Mesenchymal stem cell (in vitro differentiated cells and primary cell): ENCODE data around the gene RAB14.
"Not testable (repeated sequence)": the region's sequence is repeated elsewhere in the genome, so short reads cannot be mapped to it uniquely, and the experiment has no call there.

Source experiments
- DNase-seq: peaks from one replicate; pipeline ENCODE4 v3.0.0-alpha.2; 2013
- H2AFZ ChIP-seq: one replicate; pipeline ENCODE4 v1.6.1; 2013; ENCODE audit warnings: low read depth, mild to moderate bottlenecking, control low read depth, inconsistent platforms, low read length, moderate library complexity
- H2AK5ac ChIP-seq: 2 replicates; pipeline ENCODE4 v1.6.1; 2013; ENCODE audit warnings: low read length, moderate library complexity, mild to moderate bottlenecking, inconsistent platforms; ENCODE audit not compliant: severe bottlenecking
- H2BK120ac ChIP-seq: one replicate; pipeline ENCODE4 v1.6.1; 2013; ENCODE audit warnings: low read depth, mild to moderate bottlenecking, inconsistent platforms, low read length, moderate library complexity
- H2BK12ac ChIP-seq, 2 experiments: one replicate each; pipeline ENCODE4 v1.6.1; 2013; ENCODE audit warnings: inconsistent platforms in 2 of 2, low read length in 2 of 2, mild to moderate bottlenecking in 2 of 2, moderate library complexity in 2 of 2, control low read depth in 1 of 2
- H2BK15ac ChIP-seq: one replicate; pipeline ENCODE4 v1.6.1; 2013; ENCODE audit warnings: mild to moderate bottlenecking, low read depth, inconsistent platforms; ENCODE audit not compliant: poor library complexity, severe bottlenecking
- H2BK5ac ChIP-seq: 2 replicates; pipeline ENCODE4 v1.6.1; 2013; ENCODE audit warnings: low read depth, mild to moderate bottlenecking, low read length, control low read depth, inconsistent platforms; ENCODE audit not compliant: poor library complexity, severe bottlenecking
- H3K14ac ChIP-seq, 2 experiments: one replicate each; pipeline ENCODE4 v1.6.1; 2013; ENCODE audit warnings: inconsistent platforms in 2 of 2, low read length in 2 of 2, control low read depth in 1 of 2, mild to moderate bottlenecking in 1 of 2, moderate library complexity in 1 of 2
- H3K18ac ChIP-seq, 2 experiments: one replicate each; pipeline ENCODE4 v1.6.1; 2013; ENCODE audit warnings: inconsistent platforms in 2 of 2, low read length in 2 of 2, control low read depth in 1 of 2, low read depth in 1 of 2, mild to moderate bottlenecking in 1 of 2
- H3K23ac ChIP-seq, 2 experiments: one replicate each; pipeline ENCODE4 v1.6.1; 2013; ENCODE audit warnings: inconsistent platforms in 2 of 2, low read length in 2 of 2, mild to moderate bottlenecking in 2 of 2, moderate library complexity in 2 of 2, control low read depth in 1 of 2
- H3K27ac ChIP-seq: 2 replicates; pipeline ENCODE4 v1.5.1; 2013; ENCODE audit warnings: mild to moderate bottlenecking, moderate library complexity, low read length, control low read depth, inconsistent platforms; ENCODE audit not compliant: poor library complexity, severe bottlenecking
- H3K27me3 ChIP-seq, 2 experiments: 2 replicates each; pipeline versions ENCODE4 v1.6.1 to v1.7.0; 2013; ENCODE audit warnings: low read length in 2 of 2, mild to moderate bottlenecking in 2 of 2, moderate library complexity in 2 of 2, control low read depth in 1 of 2, inconsistent platforms in 1 of 2; ENCODE audit not compliant: control insufficient read depth in 1 of 2, insufficient read depth in 1 of 2
- H3K36me3 ChIP-seq, 2 experiments: 2 replicates each; pipeline versions ENCODE4 v1.6.1 to v1.7.0; 2013; ENCODE audit warnings: low read length in 2 of 2, control low read depth in 1 of 2, inconsistent platforms in 1 of 2, low read depth in 1 of 2, mild to moderate bottlenecking in 1 of 2; ENCODE audit not compliant: insufficient read depth in 2 of 2, control insufficient read depth in 1 of 2
- H3K4ac ChIP-seq, 2 experiments: one replicate each; pipeline ENCODE4 v1.6.1; 2013; ENCODE audit warnings: inconsistent platforms in 2 of 2, low read length in 2 of 2, mild to moderate bottlenecking in 2 of 2, moderate library complexity in 2 of 2, control low read depth in 1 of 2, low read depth in 1 of 2
- H3K4me1 ChIP-seq: 2 replicates; pipeline ENCODE4 v1.6.1; 2013; ENCODE audit warnings: low read depth, low read length, control low read depth; ENCODE audit not compliant: control insufficient read depth, insufficient read depth
- H3K4me2 ChIP-seq: 2 replicates; pipeline ENCODE4 v1.6.1; 2013; ENCODE audit warnings: low read length, mild to moderate bottlenecking, inconsistent platforms; ENCODE audit not compliant: poor library complexity, severe bottlenecking
- H3K4me3 ChIP-seq, 2 experiments: 2 replicates each; pipeline versions ENCODE4 v1.5.1 to v1.7.0; 2013; ENCODE audit warnings: low read length in 2 of 2, mild to moderate bottlenecking in 2 of 2, control low read depth in 1 of 2, low read depth in 1 of 2; ENCODE audit not compliant: insufficient read depth in 1 of 2
- H3K79me1 ChIP-seq: replicated peaks from 2 replicates; pipeline ENCODE4 v1.6.1; 2013; ENCODE audit warnings: mild to moderate bottlenecking, control low read depth, low read length, inconsistent platforms; ENCODE audit not compliant: poor library complexity, severe bottlenecking
- H3K9ac ChIP-seq: 2 replicates; pipeline ENCODE4 v1.7.0; 2013; ENCODE audit warnings: mild to moderate bottlenecking, low read length, moderate library complexity
- H3K9me3 ChIP-seq: 2 replicates; pipeline ENCODE4 v1.7.0; 2013; ENCODE audit warnings: mild to moderate bottlenecking, low read length; ENCODE audit not compliant: control insufficient read depth
- H4K8ac ChIP-seq: one replicate; pipeline ENCODE4 v1.6.1; 2013; ENCODE audit warnings: inconsistent platforms, mild to moderate bottlenecking, low read length, moderate library complexity
- H4K91ac ChIP-seq: one replicate; pipeline ENCODE4 v1.6.1; 2013; ENCODE audit warnings: mild to moderate bottlenecking, low read length, inconsistent platforms
- WGBS: methylation state at CpG from one replicate; pipeline ENCODE4 v1.1.7; 2013; ENCODE audit warnings: mixed read lengths; 5-methylcytosine and 5-hydroxymethylcytosine counted together

RAB14 gene

GRCh38 chr9:121182989-121183388, 18.7 kb downstream of the RAB14 start:
- no peak overlapping the region for H3K4me3 ChIP-seq
- H3K23ac ChIP-seq = no peak overlapping the region
- no peaks in the 10 kb centered on the region for H3K27me3 ChIP-seq
- H2BK12ac ChIP-seq = no peak overlapping the region
- no peak overlapping the region for H4K91ac ChIP-seq
- no peak overlapping the region for H3K4me2 ChIP-seq
- H2AFZ ChIP-seq = no peak overlapping the region
- H2BK15ac ChIP-seq = no peak overlapping the region
- no peak overlapping the region for H2BK5ac ChIP-seq
- H2AK5ac ChIP-seq = no peak overlapping the region
- no peak overlapping the region for H2BK120ac ChIP-seq
- peaks cover 11% of the 10 kb centered on the region for H3K79me1 ChIP-seq
- no peak for DNase-seq
- peaks cover 3 to 83% of the 10 kb centered on the region in 2 experiments for H3K36me3 ChIP-seq
- H3K4ac ChIP-seq = no peak overlapping the region
- H3K4me1 ChIP-seq = peaks cover 1% of the 10 kb centered on the region
- no peak overlapping the region for H3K18ac ChIP-seq
- H3K14ac ChIP-seq = no peak overlapping the region
- H3K9ac ChIP-seq = no peak overlapping the region
- peak overlapping the region; percentile 35 for H3K27ac ChIP-seq
- H3K9me3 ChIP-seq = no peaks in the 10 kb centered on the region
- H4K8ac ChIP-seq = no peak overlapping the region

GRCh38 chr9:121182101-121182836, 19.4 kb downstream of the RAB14 start:
- no peak overlapping the region for H2BK120ac ChIP-seq
- H3K9ac ChIP-seq = no peak overlapping the region
- peaks cover 11% of the 10 kb centered on the region for H3K79me1 ChIP-seq
- no peak overlapping the region for H3K4ac ChIP-seq
- no peak overlapping the region for H4K91ac ChIP-seq
- H3K27ac ChIP-seq = peak overlapping the region; percentile 27
- peaks cover 3 to 90% of the 10 kb centered on the region in 2 experiments for H3K36me3 ChIP-seq
- no peak overlapping the region for H2BK12ac ChIP-seq
- no peak overlapping the region for H3K4me3 ChIP-seq
- no peak overlapping the region for H3K18ac ChIP-seq
- DNase-seq = no peak
- no peak overlapping the region for H2BK5ac ChIP-seq
- H3K4me1 ChIP-seq = peaks cover 1% of the 10 kb centered on the region
- no peak overlapping the region for H2AK5ac ChIP-seq
- no peak overlapping the region for H3K23ac ChIP-seq
- no peak overlapping the region for H3K4me2 ChIP-seq
- 98% methylated on average over 3 of the region's 3 CpGs for WGBS
- H3K14ac ChIP-seq = no peak overlapping the region
- no peak overlapping the region for H2AFZ ChIP-seq
- H3K27me3 ChIP-seq = no peaks in the 10 kb centered on the region
- no peak overlapping the region for H2BK15ac ChIP-seq
- no peaks in the 10 kb centered on the region for H3K9me3 ChIP-seq
- no peak overlapping the region for H4K8ac ChIP-seq

GRCh38 chr9:121179930-121180681, 21.6 kb downstream of the RAB14 start:
- no peak overlapping the region for H3K4me3 ChIP-seq
- H3K4me2 ChIP-seq = no peak overlapping the region
- no peak overlapping the region for H4K8ac ChIP-seq
- H3K14ac ChIP-seq = no peak overlapping the region
- H2BK120ac ChIP-seq = no peak overlapping the region
- no peak overlapping the region for H4K91ac ChIP-seq
- no peak overlapping the region for H2BK15ac ChIP-seq
- DNase-seq = no peak
- H3K27me3 ChIP-seq = no peaks in the 10 kb centered on the region
- no peak overlapping the region for H2AFZ ChIP-seq
- no peaks in the 10 kb centered on the region for H3K9me3 ChIP-seq
- no peak overlapping the region for H2BK12ac ChIP-seq
- no peak overlapping the region for H3K18ac ChIP-seq
- H3K27ac ChIP-seq = no peak overlapping the region
- H3K4ac ChIP-seq = no peak overlapping the region
- 89% methylated on average over 3 of the region's 3 CpGs for WGBS
- peaks cover 12% of the 10 kb centered on the region for H3K79me1 ChIP-seq
- no peak overlapping the region for H3K23ac ChIP-seq
- no peak overlapping the region for H3K9ac ChIP-seq
- H2AK5ac ChIP-seq = no peak overlapping the region
- no peak overlapping the region for H2BK5ac ChIP-seq
- H3K4me1 ChIP-seq = peaks cover 1% of the 10 kb centered on the region
- peaks cover 9 to 92% of the 10 kb centered on the region in 2 experiments for H3K36me3 ChIP-seq

- H3K4me3 ChIP-seq, H3K4me2 ChIP-seq, H4K91ac ChIP-seq, H3K27ac ChIP-seq, H2BK5ac ChIP-seq, H3K4ac ChIP-seq, DNase-seq, H4K8ac ChIP-seq, H3K27me3 ChIP-seq, H2AFZ ChIP-seq, H3K23ac ChIP-seq, H2BK15ac ChIP-seq, H3K14ac ChIP-seq, H2AK5ac ChIP-seq, H3K18ac ChIP-seq, H3K9ac ChIP-seq, H2BK12ac ChIP-seq, H3K4me1 ChIP-seq, H3K9me3 ChIP-seq, H2BK120ac ChIP-seq: not testable (repeated sequence)
- no CpG with 5 or more reads among the region's 1 CpG for WGBS
- H3K36me3 ChIP-seq = peaks cover 11 to 94% of the 10 kb centered on the region in 2 experiments
- H3K79me1 ChIP-seq = peaks cover 13% of the 10 kb centered on the region
These were observed 22.3 kb downstream of the RAB14 start for GRCh38 chr9:121179373-121179721.
